CD4-positive, alpha-beta T cell (primary cell): ENCODE results near the gene GORASP1. TPM values are rescaled to one million over a fixed set of nuclear protein-coding genes. Genes with fewer than 3 reads are reported as not detected.

Experiments used
- ATAC-seq: fragments of 200-7000 bp; cut with Tn5 transposase; one replicate; pipeline ENCODE4 v1.10.0; 2022; ENCODE audit warnings: mild to moderate bottlenecking; ENCODE audit not compliant: poor library complexity
- CTCF ChIA-PET: fragments of 350-600 bp; sonication (Branson Sonifier 250); formaldehyde crosslinking; loops from one replicate; lab custom pipeline; 2021; ENCODE audit warnings: antibody characterized with exemption, inconsistent platforms; lab: Charles Lee
- POLR2A ChIA-PET: fragments of 350-600 bp; sonication (Branson Sonifier 250); formaldehyde crosslinking; loops from one replicate; lab custom pipeline; 2021; ENCODE audit warnings: antibody characterized with exemption, inconsistent platforms; lab: Charles Lee
- DNase-seq, 14 experiments: peaks; one replicate each; pipeline ENCODE4 v3.0.0-alpha.2; 2013 to 2020; ENCODE audit warnings: mixed read lengths in 2 of 14
- H3K27ac ChIP-seq, 2 donors: one replicate each; pipeline versions ENCODE4 v1.5.1 to v1.7.0; 2013; ENCODE audit warnings: low read length in 2 of 2, low read depth in 1 of 2, mild to moderate bottlenecking in 1 of 2
- H3K27me3 ChIP-seq, 2 experiments: 1 replicate in 1 of 2; 2 replicates in 1 of 2; pipeline versions ENCODE4 v1.6.1 to v1.7.0; 2013; ENCODE audit warnings: low read length in 2 of 2, control low read depth in 1 of 2, mild to moderate bottlenecking in 1 of 2, moderate library complexity in 1 of 2; ENCODE audit not compliant: insufficient read depth in 2 of 2, control insufficient read depth in 1 of 2
- H3K36me3 ChIP-seq: one replicate; pipeline ENCODE4 v1.6.1; 2013; ENCODE audit warnings: low read length, control low read depth; ENCODE audit not compliant: insufficient read depth
- H3K4me1 ChIP-seq: one replicate; pipeline ENCODE4 v1.6.1; 2013; ENCODE audit warnings: low read length, control low read depth; ENCODE audit not compliant: insufficient read depth
- H3K4me3 ChIP-seq: one replicate; pipeline ENCODE4 v1.5.1; 2013; ENCODE audit warnings: mild to moderate bottlenecking, low read length, moderate library complexity
- H3K9me3 ChIP-seq, 2 experiments: 1 replicate in 1 of 2; 2 replicates in 1 of 2; pipeline versions ENCODE4 v1.6.1 to v1.7.0; 2013; ENCODE audit warnings: low read length in 2 of 2, mild to moderate bottlenecking in 2 of 2, control low read depth in 1 of 2, moderate library complexity in 1 of 2; ENCODE audit not compliant: control insufficient read depth in 1 of 2, insufficient read depth in 1 of 2
- H3K27ac Mint-ChIP-seq: one replicate; pipeline ENCODE4 v1.8.0; 2020; ENCODE audit warnings: mixed read lengths
- H3K27me3 Mint-ChIP-seq: one replicate; pipeline ENCODE4 v1.8.0; 2021; ENCODE audit warnings: mixed read lengths
- H3K36me3 Mint-ChIP-seq: one replicate; pipeline ENCODE4 v1.8.0; 2021; ENCODE audit warnings: low read depth, mixed read lengths
- H3K4me1 Mint-ChIP-seq: one replicate; pipeline ENCODE4 v1.8.0; 2021; ENCODE audit warnings: low read depth, mixed read lengths
- H3K4me3 Mint-ChIP-seq: one replicate; pipeline ENCODE4 v1.8.0; 2020; ENCODE audit warnings: mild to moderate bottlenecking, mixed read lengths
- H3K9me3 Mint-ChIP-seq: one replicate; pipeline ENCODE4 v1.8.0; 2020; ENCODE audit warnings: mixed read lengths
- intact Hi-C, 2 experiments: fragments of 100-400 bp; cut with DNase I in 1 of 2; cut with micrococcal nuclease in 1 of 2; formaldehyde crosslinking; loops; one replicate each; pipeline versions ENCODE4 v1.15.1 to v1.9.0; 2023 to 2025; cut with DNase I, micrococcal nuclease
- total RNA-seq, 174 experiments: library from RNA in 2 of 174; stranded (reverse) in 2 of 174; gene quantifications; one replicate each; pipeline ENCODE4 v1.2.3 and lab custom pipeline; 2021 to 2026
- TF ChIP-seq, protein P1 (sequence below): fragments of 200-600 bp; IDR thresholded peaks from one replicate; pipeline ENCODE4 v1.8.0; 2022; ENCODE audit warnings: antibody characterized with exemption, mild to moderate bottlenecking

GORASP1 gene
- total RNA-seq, 2 experiments from 2014 or later: 29.1 to 31.5 TPM

DNA sequence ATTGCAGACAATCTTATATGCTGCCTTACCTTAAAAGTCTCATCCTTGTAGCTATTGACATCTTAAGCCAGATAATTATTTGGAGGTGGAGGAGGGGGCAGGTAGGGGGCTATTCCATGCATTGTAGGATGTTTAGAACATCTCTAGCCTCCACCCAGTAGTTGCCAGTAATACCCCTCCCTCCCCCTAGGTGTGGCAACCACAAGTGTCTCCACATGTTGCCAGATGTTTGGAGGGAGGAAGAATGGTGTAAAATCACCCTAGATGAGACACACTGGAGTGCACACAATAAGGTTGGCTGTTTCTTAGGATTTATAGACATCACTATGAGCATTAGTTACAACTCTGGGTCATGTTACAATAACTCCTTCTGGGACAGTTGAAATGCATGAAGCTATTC lies 27.4 kb downstream of the GORASP1 start:
- H3K27ac Mint-ChIP-seq: peak overlapping the region; percentile 1
- ChIA-PET CTCF (interaction anchor here (0.7 kb wide), 1 partner anchor 9 kb away, joined by 3 read pairs; no protein-coding TSS in a partner anchor), POLR2A (no interaction called here)
- Histone ChIP-seq H3K9me3 (no peaks in the 10 kb centered on the region), H3K4me1 (no peaks in the 10 kb centered on the region), H3K4me3 (no peak overlapping the region), H3K27me3 (no peaks in the 10 kb centered on the region), H3K27ac (no peak overlapping the region), H3K36me3 (peaks cover 65% of the 10 kb centered on the region)
- H3K36me3 Mint-ChIP-seq: peaks cover 88% of the 10 kb centered on the region
- DNase-seq (no peak), ATAC-seq (no peak)
- no peak overlapping the region for H3K4me3 Mint-ChIP-seq
- H3K9me3 Mint-ChIP-seq: no peaks in the 10 kb centered on the region
- no peaks in the 10 kb centered on the region for H3K27me3 Mint-ChIP-seq
- intact Hi-C loops: no loop called here
- H3K4me1 Mint-ChIP-seq: peaks cover 4% of the 10 kb centered on the region
- TF ChIP-seq, protein P1, sequence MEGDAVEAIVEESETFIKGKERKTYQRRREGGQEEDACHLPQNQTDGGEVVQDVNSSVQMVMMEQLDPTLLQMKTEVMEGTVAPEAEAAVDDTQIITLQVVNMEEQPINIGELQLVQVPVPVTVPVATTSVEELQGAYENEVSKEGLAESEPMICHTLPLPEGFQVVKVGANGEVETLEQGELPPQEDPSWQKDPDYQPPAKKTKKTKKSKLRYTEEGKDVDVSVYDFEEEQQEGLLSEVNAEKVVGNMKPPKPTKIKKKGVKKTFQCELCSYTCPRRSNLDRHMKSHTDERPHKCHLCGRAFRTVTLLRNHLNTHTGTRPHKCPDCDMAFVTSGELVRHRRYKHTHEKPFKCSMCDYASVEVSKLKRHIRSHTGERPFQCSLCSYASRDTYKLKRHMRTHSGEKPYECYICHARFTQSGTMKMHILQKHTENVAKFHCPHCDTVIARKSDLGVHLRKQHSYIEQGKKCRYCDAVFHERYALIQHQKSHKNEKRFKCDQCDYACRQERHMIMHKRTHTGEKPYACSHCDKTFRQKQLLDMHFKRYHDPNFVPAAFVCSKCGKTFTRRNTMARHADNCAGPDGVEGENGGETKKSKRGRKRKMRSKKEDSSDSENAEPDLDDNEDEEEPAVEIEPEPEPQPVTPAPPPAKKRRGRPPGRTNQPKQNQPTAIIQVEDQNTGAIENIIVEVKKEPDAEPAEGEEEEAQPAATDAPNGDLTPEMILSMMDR: no peak

DNA sequence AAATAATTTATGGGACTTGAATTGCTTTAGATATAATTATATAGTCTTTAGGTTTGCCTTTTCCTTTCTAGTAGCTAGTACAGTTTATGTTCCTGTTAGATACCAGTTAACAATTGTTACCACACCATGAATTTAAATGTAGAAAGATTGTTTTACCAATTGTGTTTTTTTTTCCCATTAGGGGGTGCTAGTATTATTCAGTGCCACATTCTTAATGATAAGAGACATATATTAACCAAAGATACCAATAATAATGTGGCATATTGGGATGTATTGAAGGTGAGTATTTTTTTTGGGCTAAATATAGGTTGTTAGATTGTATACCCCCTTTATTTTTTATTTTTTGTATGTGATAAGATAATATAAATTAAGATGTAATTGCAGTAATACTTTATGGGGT lies 27.9 kb downstream of the GORASP1 start:
- DNase-seq (no peak), ATAC-seq (no peak)
- H3K9me3 Mint-ChIP-seq: no peaks in the 10 kb centered on the region
- Histone ChIP-seq H3K9me3 (no peaks in the 10 kb centered on the region), H3K36me3 (peaks cover 67% of the 10 kb centered on the region), H3K27me3 (no peaks in the 10 kb centered on the region), H3K4me1 (no peaks in the 10 kb centered on the region), H3K27ac (no peak overlapping the region), H3K4me3 (no peak overlapping the region)
- ChIA-PET CTCF (interaction anchor here (0.7 kb wide), 1 partner anchor 9 kb away, joined by 3 read pairs; no protein-coding TSS in a partner anchor), POLR2A (no interaction called here)
- H3K4me1 Mint-ChIP-seq: peaks cover 4% of the 10 kb centered on the region
- no peak overlapping the region for H3K4me3 Mint-ChIP-seq
- intact Hi-C loops: no loop called here
- no peak overlapping the region for H3K27ac Mint-ChIP-seq
- H3K27me3 Mint-ChIP-seq: no peaks in the 10 kb centered on the region
- TF ChIP-seq, protein P1: no peak
- H3K36me3 Mint-ChIP-seq: peaks cover 90% of the 10 kb centered on the region

DNA sequence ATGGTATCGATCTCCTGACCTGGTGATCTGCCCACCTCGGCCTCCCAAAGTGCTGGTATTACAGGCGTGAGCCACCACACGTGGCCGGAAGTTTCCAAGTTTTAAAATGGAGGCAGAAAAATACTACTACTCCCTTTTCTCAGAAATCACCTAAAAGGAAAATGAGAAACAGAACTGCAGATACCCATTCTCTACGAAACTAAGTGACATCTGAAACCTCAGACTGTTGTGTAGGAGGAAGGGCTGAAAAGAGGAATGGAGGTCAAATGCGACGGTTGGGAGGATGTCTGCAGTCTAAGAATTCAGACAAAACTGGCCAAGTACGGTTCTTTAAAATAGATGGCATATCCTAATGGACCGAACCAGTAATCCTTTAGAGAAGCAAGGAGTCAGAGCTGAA lies 31.5 kb downstream of the GORASP1 start:
- H3K4me1 ChIP-seq: no peaks in the 10 kb centered on the region
- TF ChIP-seq, protein P1: no peak
- H3K27ac ChIP-seq: no peak overlapping the region
- H3K9me3 ChIP-seq: no peaks in the 10 kb centered on the region
- Mint-ChIP-seq H3K27ac (no peak overlapping the region), H3K9me3 (no peaks in the 10 kb centered on the region), H3K36me3 (peaks cover 90% of the 10 kb centered on the region), H3K4me1 (peaks cover 4% of the 10 kb centered on the region), H3K27me3 (no peaks in the 10 kb centered on the region), H3K4me3 (no peak overlapping the region)
- ATAC-seq (no peak), DNase-seq (no peak)
- intact Hi-C loops: no loop called here
- no peak overlapping the region for H3K4me3 ChIP-seq
- no peaks in the 10 kb centered on the region for H3K27me3 ChIP-seq
- peaks cover 80% of the 10 kb centered on the region for H3K36me3 ChIP-seq
- ChIA-PET POLR2A (no interaction called here), CTCF (interaction anchor here (0.9 kb wide), 1 partner anchor 10 kb away, joined by 3 read pairs; no protein-coding TSS in a partner anchor)
